CD4-positive, alpha-beta T cell treated with Interleukin-21 for 1 hour (primary cell): ENCODE results near the gene TSPAN11.

Experiments
- DNase-seq: peaks from one replicate; pipeline ENCODE4 v3.0.0-alpha.2; 2020

Gene TSPAN11

GRCh38 chr12:30962047-30962446 lies 35.5 kb downstream of the TSPAN11 start:
- DNase-seq, result no peak

- DNase-seq, result no peak
Observed at GRCh38 chr12:30963709-30964564, 37.4 kb downstream of the TSPAN11 start.

DNA sequence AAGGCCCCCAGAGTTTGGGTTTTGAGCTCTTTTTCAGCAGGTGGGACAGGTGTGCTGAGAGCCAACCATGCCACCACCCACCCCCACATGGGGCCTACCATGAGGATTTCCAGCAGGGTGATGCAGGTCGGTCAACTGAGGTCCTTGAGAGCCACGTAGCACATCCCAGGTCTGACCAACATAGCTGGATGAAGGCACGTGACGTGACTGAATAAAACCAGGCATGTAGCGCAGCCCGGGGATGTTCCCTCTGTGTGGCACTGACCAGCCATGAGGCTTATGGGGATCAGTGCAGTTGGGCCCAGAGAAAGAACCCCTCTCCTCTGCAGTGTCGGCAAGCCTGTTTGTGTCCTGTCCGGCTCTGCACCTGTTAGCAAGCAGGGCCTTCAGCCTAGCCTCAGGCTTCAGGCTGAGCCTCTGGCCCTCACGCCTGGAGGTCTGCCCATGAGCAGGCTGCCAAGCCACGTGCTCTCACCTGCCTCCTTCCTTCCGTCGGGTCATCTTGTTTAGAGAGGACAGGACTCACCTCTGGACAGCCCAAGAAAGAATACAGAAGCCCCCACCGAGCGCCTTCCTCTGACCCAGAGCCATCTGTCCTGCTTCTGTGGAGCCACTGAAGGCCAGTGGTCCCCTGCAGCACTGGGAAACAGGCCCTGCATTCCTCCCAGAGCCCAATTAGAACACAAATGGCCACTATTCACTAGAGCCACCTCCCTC lies 38.5 kb downstream of the TSPAN11 start:
- no peak for DNase-seq

DNA sequence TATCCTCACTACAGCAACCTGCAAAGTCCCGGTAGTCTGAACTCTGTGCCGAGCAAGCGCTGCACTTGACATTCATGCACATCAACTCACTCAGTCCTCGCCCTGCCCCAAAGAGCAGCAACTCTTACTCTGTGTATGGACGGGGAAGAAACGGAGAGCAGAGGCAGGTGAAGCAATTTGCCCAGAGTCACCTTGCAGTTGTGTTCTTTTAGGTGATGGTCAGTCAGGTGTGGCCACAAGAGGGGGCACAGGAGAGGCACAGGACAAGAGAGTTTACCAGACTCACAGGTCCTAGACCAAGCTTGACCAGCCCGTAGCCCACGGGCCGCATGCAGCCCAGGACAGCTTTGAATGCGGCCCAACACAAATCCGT lies 39.1 kb downstream of the TSPAN11 start:
- DNase-seq, result no peak

DNA sequence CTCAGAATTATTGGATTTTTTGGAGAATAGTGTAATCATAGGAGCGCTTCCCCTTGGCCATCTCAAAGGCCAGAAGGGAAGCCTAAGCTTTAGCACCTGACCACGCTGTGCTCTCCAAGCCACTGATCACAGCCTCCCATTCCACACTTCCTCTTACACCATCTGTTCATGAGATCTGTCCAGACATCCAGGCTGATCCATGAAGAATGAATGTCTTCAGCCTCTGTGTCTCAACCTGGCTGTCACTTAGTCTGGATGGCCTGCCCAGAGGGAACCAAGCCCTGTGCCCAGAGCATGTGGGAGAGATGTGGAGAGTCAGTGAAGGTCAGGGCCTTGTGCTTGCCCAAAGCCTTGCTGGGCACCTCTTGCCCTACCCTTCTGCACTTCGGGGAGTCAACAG lies 40.5 kb downstream of the TSPAN11 start:
- DNase-seq, result no peak

DNA sequence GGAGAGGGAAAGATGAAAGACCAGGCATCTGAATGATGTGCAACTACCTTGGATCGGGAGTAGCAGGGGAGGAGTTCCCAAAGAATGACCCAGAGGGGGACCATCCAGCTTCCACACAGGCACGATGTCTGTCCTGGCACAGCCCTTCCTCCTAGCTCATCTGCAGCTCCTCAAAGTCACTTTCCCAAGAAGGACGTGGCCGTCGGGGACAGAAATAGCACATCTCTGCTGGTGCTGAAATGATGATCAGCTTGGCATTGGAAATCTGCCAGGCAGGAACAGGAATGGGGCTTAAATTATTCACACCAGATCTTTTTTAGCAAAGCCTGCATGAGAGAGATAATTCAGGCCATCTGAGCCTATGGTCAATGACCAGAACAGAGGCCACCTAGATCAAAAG lies 41.7 kb downstream of the TSPAN11 start:
- no peak for DNase-seq

- DNase-seq, result no peak
Observed at GRCh38 chr12:30969006-30969405, 42.5 kb downstream of the TSPAN11 start.

- no peak for DNase-seq
Observed at GRCh38 chr12:30969606-30970395, 43.3 kb downstream of the TSPAN11 start.

DNA sequence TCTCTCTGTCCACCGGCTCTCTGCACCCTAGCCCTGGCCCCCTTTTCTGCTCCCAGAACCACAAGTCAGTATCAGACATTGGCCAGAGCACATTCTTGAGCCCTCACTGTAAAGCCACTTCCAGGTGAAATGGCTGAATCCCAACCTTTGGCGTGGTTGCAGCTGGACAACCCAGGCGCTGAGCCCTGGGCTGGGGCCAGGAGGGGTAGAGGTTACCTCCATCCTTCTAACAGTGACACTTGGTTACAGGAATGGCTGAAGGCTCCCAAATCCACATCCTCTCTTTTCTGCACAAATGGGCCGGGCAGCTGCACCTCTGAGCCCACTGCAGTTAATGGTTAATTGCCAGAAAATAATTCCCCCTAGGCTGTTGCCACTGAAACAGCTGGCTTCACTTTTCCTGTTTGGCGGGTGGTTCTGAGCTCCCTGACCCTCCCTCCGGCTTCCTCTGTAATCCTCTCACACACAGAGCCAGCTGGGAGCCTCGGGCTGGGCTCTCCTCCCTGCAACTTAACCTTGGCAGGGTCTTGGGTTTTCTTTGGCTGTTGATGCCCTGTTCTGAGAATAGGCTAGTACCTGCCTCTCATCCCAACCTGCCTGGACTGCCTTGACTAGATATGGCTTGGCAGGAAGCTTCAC lies 44.1 kb downstream of the TSPAN11 start:
- DNase-seq, result no peak

GRCh38 chr12:30972035-30972434 lies 45.5 kb downstream of the TSPAN11 start:
- DNase-seq, result no peak

- no peak for DNase-seq
Observed at GRCh38 chr12:30973175-30973574, 46.6 kb downstream of the TSPAN11 start.

GRCh38 chr12:30973830-30974229 lies 47.3 kb downstream of the TSPAN11 start:
- no peak for DNase-seq

DNA sequence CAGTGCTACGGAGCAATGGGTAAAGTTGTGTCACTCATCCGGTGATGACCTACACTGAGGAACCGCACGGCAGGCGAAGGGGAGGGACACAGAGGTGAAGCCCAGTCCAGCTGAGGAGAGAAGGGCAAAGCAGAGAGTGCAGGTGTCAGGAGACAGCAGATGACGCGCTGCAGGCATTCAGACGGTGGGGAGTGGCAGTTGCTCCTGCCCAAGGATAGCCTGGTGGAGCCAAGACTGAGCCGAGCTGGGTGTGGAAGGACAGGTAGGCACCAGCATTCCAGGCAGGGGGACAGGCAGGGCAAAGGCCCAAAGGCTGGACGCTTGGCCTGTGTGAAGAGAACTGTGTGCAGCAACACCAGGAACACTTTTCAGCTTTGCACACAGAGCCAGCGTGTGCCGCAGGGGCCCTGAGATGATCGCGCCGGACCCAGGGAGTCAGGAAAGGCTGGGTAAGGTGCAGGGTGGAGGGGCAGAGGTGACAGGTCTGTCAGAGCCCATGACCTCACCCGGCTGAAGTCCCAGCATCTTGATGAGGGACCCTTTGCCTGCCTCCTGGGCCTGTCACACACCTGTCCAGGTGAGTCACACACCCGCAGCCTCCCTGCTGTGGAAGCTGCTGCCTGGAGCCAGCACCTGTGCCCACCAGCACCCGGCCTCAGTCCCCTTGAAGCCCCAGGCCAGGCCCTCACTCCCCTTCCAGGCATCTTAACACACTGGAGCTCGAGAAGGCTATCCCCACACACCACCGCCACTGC lies 48.4 kb downstream of the TSPAN11 start:
- DNase-seq, result no peak

DNA sequence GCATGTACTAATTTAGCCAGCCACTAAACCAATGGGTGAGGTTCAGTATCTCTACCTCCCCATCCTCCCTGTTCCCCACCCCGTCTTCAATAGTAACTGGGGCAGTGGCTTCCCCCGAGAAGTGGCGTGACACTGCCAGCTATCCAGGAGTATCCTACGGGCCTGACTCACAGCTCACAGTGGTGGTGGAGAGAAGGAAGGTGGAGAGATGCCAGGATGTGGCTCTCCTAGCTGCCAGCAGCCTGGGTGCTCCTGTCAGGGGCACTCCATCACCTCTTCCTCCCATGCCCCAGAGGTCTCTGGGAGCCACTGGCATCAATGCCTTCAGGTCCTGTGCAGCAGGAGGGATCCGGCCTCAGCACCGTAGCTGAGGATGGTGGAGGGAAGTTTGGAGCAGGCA lies 49.0 kb downstream of the TSPAN11 start:
- DNase-seq, result no peak

- no peak for DNase-seq
Observed at GRCh38 chr12:30976206-30976605, 49.7 kb downstream of the TSPAN11 start.

- DNase-seq, result no peak
Observed at GRCh38 chr12:30977124-30977523, 50.6 kb downstream of the TSPAN11 start.

- DNase-seq, result no peak
Observed at GRCh38 chr12:30977537-30978349, 51.2 kb downstream of the TSPAN11 start.

- DNase-seq, result no peak
Observed at GRCh38 chr12:30978639-30979038, 52.1 kb downstream of the TSPAN11 start.

DNA sequence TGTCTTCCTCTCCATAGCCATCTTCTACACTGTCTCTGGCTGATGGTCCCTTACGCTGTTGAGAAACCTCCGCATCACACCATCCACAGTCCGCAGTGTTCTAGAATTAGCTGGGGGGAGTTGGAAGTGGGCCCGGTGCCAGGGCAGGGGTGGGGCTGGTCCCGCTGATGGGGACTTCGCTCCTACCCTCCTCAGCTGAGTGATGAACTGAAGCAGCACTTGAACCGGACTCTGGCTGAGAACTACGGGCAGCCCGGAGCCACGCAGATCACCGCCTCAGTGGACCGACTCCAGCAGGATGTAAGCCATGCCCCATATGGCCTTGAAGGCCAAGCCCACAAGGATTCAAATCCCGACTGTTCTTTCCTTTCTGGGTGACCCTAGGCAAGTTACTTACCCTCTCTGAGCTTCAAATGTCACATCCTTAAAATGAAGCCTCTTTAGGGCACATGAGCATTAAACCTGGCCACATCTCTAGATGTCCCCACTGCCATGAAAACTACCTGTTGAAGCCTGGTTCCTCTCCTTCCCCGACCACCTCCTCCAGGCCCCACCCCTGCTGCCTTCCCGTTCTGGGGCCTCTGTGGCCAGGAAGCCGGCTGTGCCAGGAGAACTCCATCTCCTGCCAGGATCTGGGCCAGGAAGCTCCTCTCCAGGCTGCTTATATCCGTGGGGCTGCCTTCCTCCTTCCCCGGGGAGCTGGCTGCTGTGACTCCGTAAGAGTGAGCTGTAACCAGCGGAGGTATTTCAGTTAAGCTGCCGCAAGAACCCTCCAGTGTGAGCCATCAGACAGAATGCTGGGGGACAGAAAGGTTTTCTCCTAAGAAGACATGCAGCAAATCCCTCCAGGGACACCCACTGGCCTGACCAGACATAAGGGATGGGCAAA lies 53.1 kb downstream of the TSPAN11 start:
- DNase-seq, result no peak

DNA sequence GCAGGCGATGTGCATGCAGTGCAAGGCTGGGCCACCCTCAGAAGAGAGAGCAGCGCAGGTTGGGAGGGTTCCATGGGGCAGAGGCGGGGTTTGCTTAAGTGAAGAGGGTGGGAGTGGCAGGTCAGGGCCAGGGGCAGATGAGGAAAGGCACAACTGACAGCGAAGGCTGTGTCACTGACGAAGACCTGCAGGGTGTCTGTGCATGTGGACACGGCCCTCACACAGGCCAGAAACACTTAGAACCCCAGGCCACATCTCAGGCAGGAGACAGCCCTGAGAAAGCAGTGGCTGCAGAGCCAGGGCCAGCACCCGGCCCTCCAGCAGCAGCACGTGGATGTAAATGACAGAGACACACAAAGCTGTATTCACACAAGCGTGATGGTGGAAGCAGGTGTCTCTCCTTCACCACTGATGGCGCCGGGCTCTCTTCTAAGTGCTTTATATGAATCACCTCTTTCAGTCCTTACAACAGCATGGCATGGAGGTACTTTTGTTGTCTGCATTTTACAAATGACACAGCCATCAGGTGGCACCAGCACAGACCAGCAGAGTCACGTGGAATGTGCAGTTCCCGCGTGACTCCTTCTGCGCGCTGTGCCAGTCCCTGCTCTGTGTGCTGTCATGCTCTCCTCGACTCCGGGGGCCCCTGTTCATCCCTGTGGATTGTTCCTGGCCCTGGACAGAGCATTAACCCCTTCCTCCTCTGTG lies 54.6 kb downstream of the TSPAN11 start:
- no peak for DNase-seq
